Ovary (tissue), 9 donors: ENCODE results near the gene SNX9. TPM values are rescaled to one million over a fixed set of nuclear protein-coding genes. Genes with fewer than 3 reads are reported as not detected.

Experiments used
- DNase-seq, 5 donors: peaks; one replicate each; pipeline ENCODE4 v3.0.0-alpha.2; 2019 to 2020
- H3K27ac ChIP-seq, 2 donors: fragments of 200-600 bp; one replicate each; pipeline versions ENCODE4 v1.5.1 to v1.8.0; 2019 to 2022
- H3K27me3 ChIP-seq: fragments of 200-600 bp; one replicate; pipeline ENCODE4 v1.8.0; 2022
- H3K36me3 ChIP-seq: fragments of 200-600 bp; sonication (generic); one replicate; pipeline ENCODE4 v1.5.1; 2019
- H3K4me1 ChIP-seq: one replicate; pipeline ENCODE4 v1.8.1; 2013; ENCODE audit warnings: mild to moderate bottlenecking, moderate library complexity; ENCODE audit not compliant: insufficient read depth
- H3K4me3 ChIP-seq: fragments of 200-600 bp; sonication (generic); one replicate; pipeline ENCODE4 v1.5.1; 2017
- H3K9me3 ChIP-seq, 2 donors: fragments of 200-600 bp in 1 of 2; sonication (generic) in 1 of 2; one replicate each; pipeline versions ENCODE4 v1.5.1 to v1.8.1; 2013 to 2019; ENCODE audit warnings: mild to moderate bottlenecking in 1 of 2, moderate library complexity in 1 of 2
- CTCF ChIP-seq, 3 donors: fragments of 450-650 bp in 2 of 3; fragments of 200-600 bp in 1 of 3; IDR thresholded peaks; one replicate each; pipeline versions ENCODE4 v1.5.1 to v1.8.0; 2016 to 2022; ENCODE audit warnings: antibody characterized with exemption in 3 of 3, mild to moderate bottlenecking in 1 of 3
- EP300 ChIP-seq: sonication (generic); formaldehyde crosslinking; IDR thresholded peaks from one replicate; pipeline ENCODE4 v1.6.1; 2017; ENCODE audit warnings: antibody characterized with exemption
- POLR2A ChIP-seq: fragments of 450-650 bp; IDR thresholded peaks from one replicate; pipeline ENCODE4 v1.6.1; 2017; ENCODE audit warnings: antibody characterized with exemption, mild to moderate bottlenecking, moderate library complexity
- WGBS, 3 donors: extraction: QIAGEN DNeasy Blood & Tissue Kit in 1 of 3; methylation state at CpG; one replicate each; pipeline versions ENCODE4 v1.1.5 to v1.1.7; 2013 to 2017; 5-methylcytosine and 5-hydroxymethylcytosine counted together
- intact Hi-C, 4 donors: fragments of 100-400 bp; cut with DNase I; formaldehyde crosslinking; loops; one replicate each; pipeline versions ENCODE4 v1.11.0 to v1.15.1; 2022 to 2023
- polyA plus RNA-seq, 2 donors: library from polyadenylated mRNA; stranded (reverse); fragments of 200-250 nt in 1 of 2; fragments of 350-450 nt in 1 of 2; fragmentation: Illumina TruSeq in 1 of 2; extraction: RNeasy Lipid Tissue Mini Kit (QIAGEN cat#74804) in 1 of 2; gene quantifications; one replicate each; pipeline ENCODE4 v1.2.3, GENCODE V29; 2013 to 2014
- total RNA-seq, 7 donors: library from RNA; depleted of rRNA in 2 of 7; stranded (reverse); fragments of >200 nt in 2 of 7; fragmentation: NEBNext Ultra II Directional in 3 of 7; extraction: Animal tissue kit (Norgen Biotek cat#: 25700) in 3 of 7; gene quantifications; one replicate each; pipeline versions ENCODE4 v1.1.0 to v1.2.4, GENCODE V29; 2016 to 2023
- donor health status: DM: no; HTN: no; CAD: no; lungs with moderate emphysema.
- donor health status: DM: no; HTN: no; CAD: no.
- donor health status: Bipolar disorder and iron deficiency.
- donor health status: DM: yes; HTN: yes; CAD: no.
- donor health status: DM: no; HTN: no; CAD: no.
- donor health status: DM: yes; HTN: yes; CAD: no.

The SNX9 gene
- total and polyA plus RNA-seq, 9 donors, result 31.2 to 48.0 (median 38.7) TPM

GRCh38 chr6:157975456-157975855, 152.4 kb downstream of the SNX9 start:
- H3K4me3 ChIP-seq, result no peak overlapping the region
- no peaks in the 10 kb centered on the region for H3K27me3 ChIP-seq
- 92 to 95% (median 94%) methylated on average over 2 of the region's 2 CpGs for WGBS, 3 donors
- no peak for TF ChIP-seq EP300
- no peak for TF ChIP-seq CTCF (IDR thresholded peaks at IDR 0.05)
- TF ChIP-seq POLR2A, result no peak
- no peak overlapping the region for H3K27ac ChIP-seq
- no peaks in the 10 kb centered on the region for H3K4me1 ChIP-seq
- no peaks in the 10 kb centered on the region for H3K9me3 ChIP-seq
- DNase-seq, result no peak
- intact Hi-C loops, result no loop called here
- no peaks in the 10 kb centered on the region for H3K36me3 ChIP-seq

DNA sequence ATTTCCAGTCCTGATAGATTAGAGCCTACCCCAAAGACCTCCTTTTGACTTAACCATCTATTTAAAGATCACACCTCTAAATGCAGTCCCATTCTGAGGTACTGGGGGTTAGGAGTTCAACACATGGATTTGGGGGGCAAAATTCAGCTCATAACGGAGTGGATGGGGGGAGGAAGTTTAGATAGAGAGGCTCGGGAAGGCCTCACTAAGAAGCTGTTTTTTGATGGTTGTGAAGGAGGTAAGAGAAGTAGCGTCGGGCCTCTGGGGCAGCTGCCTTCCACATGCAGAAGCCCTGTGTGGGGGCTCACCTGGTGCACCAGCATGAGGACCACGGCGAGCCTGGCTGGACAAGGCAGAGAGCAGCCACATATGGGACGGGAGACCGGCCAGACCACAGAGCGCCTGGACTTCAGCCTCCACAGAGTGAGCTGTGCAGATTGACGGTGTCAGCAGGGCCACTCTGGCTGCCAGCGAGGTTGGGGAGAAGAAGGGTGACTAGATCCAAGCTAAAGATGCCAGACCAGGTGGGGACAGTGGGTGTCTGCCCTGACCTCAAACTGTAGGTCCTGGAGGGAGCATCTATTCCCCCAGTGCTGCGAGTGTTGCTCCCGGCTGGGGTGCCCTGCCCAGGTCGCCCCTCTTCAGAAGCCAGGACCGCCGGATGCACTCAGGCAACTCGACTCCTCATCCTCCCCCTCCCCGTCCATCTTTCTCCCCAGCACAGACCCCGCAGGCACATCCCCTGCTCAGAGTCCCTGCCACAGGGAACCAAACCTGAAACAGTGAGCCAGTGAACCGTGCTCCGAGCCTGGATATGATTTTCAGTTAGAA, 153.5 kb downstream of the SNX9 start:
- intact Hi-C loops, result no loop called here
- 92 to 95% (median 94%) methylated on average over 21 of the region's 21 CpGs for WGBS, 3 donors
- H3K27me3 ChIP-seq, result no peaks in the 10 kb centered on the region
- no peak for TF ChIP-seq CTCF (IDR thresholded peaks at IDR 0.05)
- no peak for TF ChIP-seq POLR2A
- TF ChIP-seq EP300, result no peak
- H3K27ac ChIP-seq, result no peak overlapping the region
- no peaks in the 10 kb centered on the region for H3K36me3 ChIP-seq
- H3K4me3 ChIP-seq, result no peak overlapping the region
- H3K9me3 ChIP-seq, result no peaks in the 10 kb centered on the region
- no peaks in the 10 kb centered on the region for H3K4me1 ChIP-seq
- DNase-seq, result no peak

DNA sequence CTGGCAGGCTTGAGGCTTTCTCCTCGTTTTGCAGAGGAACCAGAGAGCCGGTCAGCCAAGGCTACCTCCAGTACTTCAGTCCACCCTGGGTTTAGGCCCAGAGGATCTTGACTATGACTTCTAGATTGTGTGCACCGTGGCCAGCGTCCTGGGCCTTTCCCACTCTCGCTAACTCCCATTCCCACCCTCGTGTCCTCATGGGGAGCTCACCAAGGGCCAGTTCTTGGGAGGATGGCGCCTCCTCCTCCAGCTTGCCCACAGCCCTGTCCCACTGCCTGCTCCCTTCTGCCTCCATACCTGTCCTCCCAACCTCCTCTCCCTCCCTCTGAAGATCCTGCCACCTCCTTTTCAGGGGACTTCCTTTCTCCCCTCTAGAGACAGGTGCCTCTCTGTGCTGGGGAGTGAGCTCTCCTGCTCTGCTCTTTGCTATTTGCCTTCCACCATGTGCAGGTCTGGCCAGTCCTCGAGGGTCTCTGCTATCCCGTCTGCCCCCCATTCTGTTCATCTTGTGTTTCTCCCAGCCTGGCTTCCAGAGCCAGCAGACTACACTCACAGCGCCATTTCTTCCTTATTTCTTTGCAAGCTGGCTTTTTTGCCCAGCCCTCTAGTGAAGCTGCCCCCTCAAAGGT, 154.2 kb downstream of the SNX9 start:
- H3K27me3 ChIP-seq, result no peaks in the 10 kb centered on the region
- no peak overlapping the region for H3K4me3 ChIP-seq
- no peak overlapping the region for H3K27ac ChIP-seq
- no peaks in the 10 kb centered on the region for H3K9me3 ChIP-seq
- H3K36me3 ChIP-seq, result no peaks in the 10 kb centered on the region
- intact Hi-C loops, result no loop called here
- TF ChIP-seq CTCF (IDR thresholded peaks at IDR 0.05) (no peak), POLR2A (no peak), EP300 (no peak)
- DNase-seq, result no peak
- WGBS, 3 donors, result 81 to 88% (median 84%) methylated on average over 10 of the region's 10 CpGs
- no peaks in the 10 kb centered on the region for H3K4me1 ChIP-seq

- TF ChIP-seq EP300 (no peak), POLR2A (no peak), CTCF (IDR thresholded peaks at IDR 0.05) (no peak)
- 79 to 84% (median 80%) methylated on average over 16 of the region's 16 CpGs for WGBS, 3 donors
- Histone ChIP-seq H3K9me3 (no peaks in the 10 kb centered on the region), H3K27ac (no peak overlapping the region), H3K27me3 (no peaks in the 10 kb centered on the region), H3K4me1 (no peaks in the 10 kb centered on the region), H3K36me3 (no peaks in the 10 kb centered on the region), H3K4me3 (no peak overlapping the region)
- no peak for DNase-seq
- intact Hi-C loops, result no loop called here
Observed at GRCh38 chr6:157978021-157978783, 155.2 kb downstream of the SNX9 start.
